Right lobe of liver (tissue), 4 donors: ENCODE data around the gene INO80.

Source experiments
- POLR2A ChIP-seq: fragments of 450-650 bp; IDR thresholded peaks from one replicate; pipeline ENCODE4 v1.6.1; 2017; ENCODE audit warnings: antibody characterized with exemption, mild to moderate bottlenecking
- TF ChIP-seq, protein P1 (sequence below), 4 donors: fragments of 200-600 bp in 3 of 4; fragments of 450-650 bp in 1 of 4; IDR thresholded peaks; one replicate each; pipeline versions ENCODE4 v1.5.1 to v1.8.0; 2016 to 2022; ENCODE audit warnings: antibody characterized with exemption in 4 of 4, mild to moderate bottlenecking in 2 of 4
- donor health status: DM: no; HTN: no; CAD: no.
- donor health status: DM: no; HTN: no; CAD: no.
- donor health status: DM: no; HTN: yes; CAD: no.

- TF ChIP-seq, protein P1, sequence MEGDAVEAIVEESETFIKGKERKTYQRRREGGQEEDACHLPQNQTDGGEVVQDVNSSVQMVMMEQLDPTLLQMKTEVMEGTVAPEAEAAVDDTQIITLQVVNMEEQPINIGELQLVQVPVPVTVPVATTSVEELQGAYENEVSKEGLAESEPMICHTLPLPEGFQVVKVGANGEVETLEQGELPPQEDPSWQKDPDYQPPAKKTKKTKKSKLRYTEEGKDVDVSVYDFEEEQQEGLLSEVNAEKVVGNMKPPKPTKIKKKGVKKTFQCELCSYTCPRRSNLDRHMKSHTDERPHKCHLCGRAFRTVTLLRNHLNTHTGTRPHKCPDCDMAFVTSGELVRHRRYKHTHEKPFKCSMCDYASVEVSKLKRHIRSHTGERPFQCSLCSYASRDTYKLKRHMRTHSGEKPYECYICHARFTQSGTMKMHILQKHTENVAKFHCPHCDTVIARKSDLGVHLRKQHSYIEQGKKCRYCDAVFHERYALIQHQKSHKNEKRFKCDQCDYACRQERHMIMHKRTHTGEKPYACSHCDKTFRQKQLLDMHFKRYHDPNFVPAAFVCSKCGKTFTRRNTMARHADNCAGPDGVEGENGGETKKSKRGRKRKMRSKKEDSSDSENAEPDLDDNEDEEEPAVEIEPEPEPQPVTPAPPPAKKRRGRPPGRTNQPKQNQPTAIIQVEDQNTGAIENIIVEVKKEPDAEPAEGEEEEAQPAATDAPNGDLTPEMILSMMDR (IDR thresholded peaks at IDR 0.05) = no peak
- TF ChIP-seq POLR2A = no peak
Measured at GRCh38 chr15:40933517-40933902, 182.6 kb downstream of the INO80 start.
